NT2/D1 (cell line): ENCODE measurements around the gene RASAL2.
A peak's percentile ranks its signal among the peaks of the same experiment; 100 is the strongest.

Experiments used
- DNase-seq: peaks from one replicate; pipeline ENCODE4 v3.0.0-alpha.2; 2011; ENCODE audit warnings: low read depth, low spot score
- H3K27me3 ChIP-seq: 2 replicates; pipeline ENCODE4 v1.6.0; 2011; ENCODE audit warnings: mild to moderate bottlenecking; ENCODE audit not compliant: insufficient read length, insufficient read depth
- H3K36me3 ChIP-seq: 2 replicates; pipeline ENCODE4 v1.6.1; 2011; ENCODE audit warnings: mild to moderate bottlenecking, low read length, mixed read lengths; ENCODE audit not compliant: insufficient read depth, insufficient read length
- H3K4me1 ChIP-seq: 2 replicates; pipeline ENCODE4 v1.5.1; 2011; ENCODE audit not compliant: insufficient read depth, insufficient read length
- H3K4me3 ChIP-seq: 2 replicates; pipeline ENCODE4 v1.5.1; 2011; ENCODE audit warnings: low read depth; ENCODE audit not compliant: insufficient read length
- H3K9ac ChIP-seq: 2 replicates; pipeline ENCODE4 v1.6.0; 2011; ENCODE audit warnings: low read depth; ENCODE audit not compliant: insufficient read length
- H3K9me3 ChIP-seq: 2 replicates; pipeline ENCODE4 v1.5.1; 2011; ENCODE audit warnings: mild to moderate bottlenecking, low read length; ENCODE audit not compliant: insufficient read depth
- SUZ12 ChIP-seq: IDR thresholded peaks from 2 replicates; pipeline ENCODE4 v1.6.1; 2011; ENCODE audit not compliant: insufficient read length, insufficient read depth; ENCODE audit errors: extremely low read depth
- YY1 ChIP-seq: IDR thresholded peaks from 2 replicates; pipeline ENCODE4 v1.6.1; 2011; ENCODE audit not compliant: insufficient read length, insufficient read depth
- ZNF274 ChIP-seq: IDR thresholded peaks from 2 replicates; pipeline ENCODE4 v1.6.1; 2011; ENCODE audit warnings: mild to moderate bottlenecking, low read depth, low read length

The RASAL2 gene

GRCh38 chr1:178172939-178173338 is 79.0 kb downstream of the RASAL2 start:
- Histone ChIP-seq H3K4me3 (no peak overlapping the region), H3K36me3 (no peaks in the 10 kb centered on the region), H3K9ac (no peak overlapping the region), H3K27me3 (no peaks in the 10 kb centered on the region), H3K9me3 (no peaks in the 10 kb centered on the region), H3K4me1 (no peaks in the 10 kb centered on the region)
- DNase-seq = no peak
- TF ChIP-seq YY1 = no peak
- no peak for TF ChIP-seq SUZ12
- no peak for TF ChIP-seq ZNF274

DNA sequence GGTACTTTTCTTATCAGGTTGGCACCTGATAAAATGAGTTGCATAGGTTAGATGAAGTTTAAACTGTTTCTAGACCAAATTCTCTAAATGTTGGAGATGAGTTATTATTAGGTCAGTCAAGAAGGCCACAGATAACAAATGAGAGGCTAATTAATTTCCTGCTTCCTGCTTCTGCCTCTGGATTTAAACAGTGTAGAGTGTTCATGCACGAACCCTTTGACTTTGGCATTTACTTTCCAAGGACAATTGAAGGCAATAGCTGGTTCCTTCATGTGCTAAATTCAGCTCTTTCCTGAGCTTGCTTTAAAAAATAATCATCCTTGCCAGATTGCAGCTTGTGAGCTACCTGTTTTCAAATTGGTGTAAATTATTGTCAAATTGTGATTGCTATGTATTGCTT is 80.6 kb downstream of the RASAL2 start:
- no peak overlapping the region for H3K9ac ChIP-seq
- no peak for DNase-seq
- no peaks in the 10 kb centered on the region for H3K27me3 ChIP-seq
- no peaks in the 10 kb centered on the region for H3K4me1 ChIP-seq
- TF ChIP-seq ZNF274 (no peak), SUZ12 (no peak), YY1 (no peak)
- no peaks in the 10 kb centered on the region for H3K9me3 ChIP-seq
- H3K4me3 ChIP-seq = no peak overlapping the region
- H3K36me3 ChIP-seq = no peaks in the 10 kb centered on the region

DNA sequence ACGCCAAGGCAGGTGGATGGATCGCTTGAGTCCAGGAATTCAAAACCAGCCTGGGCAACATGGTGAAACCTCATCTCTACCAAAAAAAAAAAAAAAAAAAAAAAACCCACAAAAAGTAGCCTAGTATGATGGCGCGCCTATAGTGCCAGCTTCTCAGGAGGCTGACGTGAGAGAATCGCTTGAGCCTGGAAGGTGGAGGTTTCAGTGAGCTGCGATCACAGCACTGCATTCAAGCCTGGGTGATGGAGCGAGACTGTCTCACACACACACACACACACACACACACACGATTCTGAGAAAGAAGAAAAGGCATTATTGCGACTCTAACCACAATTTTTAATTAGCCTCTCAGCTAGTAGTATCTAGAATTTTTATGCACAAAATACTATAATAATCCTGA is 86.5 kb downstream of the RASAL2 start:
- Histone ChIP-seq H3K27me3 (no peaks in the 10 kb centered on the region), H3K4me3 (no peak overlapping the region), H3K4me1 (no peaks in the 10 kb centered on the region), H3K9ac (no peak overlapping the region), H3K9me3 (no peaks in the 10 kb centered on the region), H3K36me3 (no peaks in the 10 kb centered on the region)
- no peak for DNase-seq
- TF ChIP-seq ZNF274 = no peak
- TF ChIP-seq SUZ12 = no peak
- TF ChIP-seq YY1 = no peak

DNA sequence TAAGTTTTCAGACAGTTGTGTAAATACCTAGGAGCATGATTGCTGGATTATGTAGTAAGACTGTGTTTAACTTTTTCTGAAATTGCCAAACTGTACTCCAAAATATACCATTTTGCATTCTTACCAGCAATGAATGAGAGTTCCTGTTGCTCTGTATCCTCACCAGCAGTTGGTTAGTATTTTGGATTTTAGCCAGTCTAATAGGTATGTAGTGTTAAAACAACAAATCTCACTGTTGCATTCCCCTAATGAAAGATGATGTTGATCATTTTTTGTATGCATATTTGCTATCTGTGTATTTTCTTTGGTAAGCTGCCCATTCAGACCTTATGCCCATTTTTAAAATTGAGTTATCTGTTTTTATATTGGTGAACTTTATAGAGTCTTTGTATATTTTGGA is 89.9 kb downstream of the RASAL2 start:
- no peaks in the 10 kb centered on the region for H3K36me3 ChIP-seq
- no peak for DNase-seq
- no peaks in the 10 kb centered on the region for H3K9me3 ChIP-seq
- H3K4me3 ChIP-seq = no peak overlapping the region
- H3K4me1 ChIP-seq = no peaks in the 10 kb centered on the region
- no peak for TF ChIP-seq SUZ12
- TF ChIP-seq ZNF274 = no peak
- no peak for TF ChIP-seq YY1
- no peaks in the 10 kb centered on the region for H3K27me3 ChIP-seq
- H3K9ac ChIP-seq = no peak overlapping the region

GRCh38 chr1:178188306-178188705 is 94.4 kb downstream of the RASAL2 start:
- Histone ChIP-seq H3K4me1 (no peaks in the 10 kb centered on the region), H3K27me3 (no peaks in the 10 kb centered on the region), H3K9ac (no peak overlapping the region), H3K4me3 (no peak overlapping the region), H3K36me3 (no peaks in the 10 kb centered on the region), H3K9me3 (no peaks in the 10 kb centered on the region)
- DNase-seq = no peak
- no peak for TF ChIP-seq ZNF274
- TF ChIP-seq YY1 = no peak
- TF ChIP-seq SUZ12 = no peak

DNA sequence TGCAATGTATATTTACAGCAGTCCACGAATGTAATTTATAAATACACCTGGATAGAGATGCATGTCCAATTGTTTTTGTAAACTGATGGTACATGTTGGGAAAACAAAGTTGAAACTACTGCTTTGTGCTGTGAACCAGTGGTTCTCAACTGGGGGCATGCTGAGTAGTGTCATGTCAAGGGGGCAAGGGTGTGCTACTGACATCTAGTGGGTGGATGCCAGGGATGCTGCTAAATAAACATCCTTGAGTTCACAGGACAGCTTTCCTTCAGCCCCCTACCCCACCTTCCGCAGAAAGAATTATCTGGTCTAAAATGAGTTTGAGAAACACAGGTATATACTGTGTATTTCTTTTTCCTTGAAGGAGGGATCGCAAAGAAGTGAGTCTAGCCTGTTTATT is 95.9 kb downstream of the RASAL2 start:
- DNase-seq = peak; percentile 78
- H3K9ac ChIP-seq = no peak overlapping the region
- no peak overlapping the region for H3K4me3 ChIP-seq
- TF ChIP-seq SUZ12 = no peak
- TF ChIP-seq YY1 = no peak
- TF ChIP-seq ZNF274 = no peak
- no peaks in the 10 kb centered on the region for H3K36me3 ChIP-seq
- H3K9me3 ChIP-seq = no peaks in the 10 kb centered on the region
- H3K27me3 ChIP-seq = no peaks in the 10 kb centered on the region
- H3K4me1 ChIP-seq = no peaks in the 10 kb centered on the region

DNA sequence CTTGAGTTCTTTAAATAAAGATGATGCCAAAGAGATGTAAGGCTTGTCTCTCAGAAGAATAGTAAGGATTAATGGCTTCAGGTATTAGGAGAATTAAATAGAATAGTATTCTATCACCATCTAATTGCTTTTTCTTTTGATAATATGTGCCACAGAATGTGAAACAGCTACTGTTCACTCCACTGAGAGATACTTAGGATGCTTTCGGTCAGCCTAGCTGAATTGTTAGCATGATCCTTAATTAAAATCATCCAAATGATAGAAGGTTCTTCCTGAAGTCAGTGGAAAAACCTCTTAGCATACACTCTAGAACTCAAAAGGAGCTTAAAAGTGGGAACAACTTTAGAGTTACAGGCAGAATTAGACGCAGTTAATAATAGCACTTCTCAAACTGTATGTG is 97.0 kb downstream of the RASAL2 start:
- TF ChIP-seq ZNF274 (no peak), YY1 (no peak), SUZ12 (no peak)
- Histone ChIP-seq H3K9ac (no peak overlapping the region), H3K9me3 (no peaks in the 10 kb centered on the region), H3K27me3 (no peaks in the 10 kb centered on the region), H3K4me1 (no peaks in the 10 kb centered on the region), H3K36me3 (no peaks in the 10 kb centered on the region), H3K4me3 (no peak overlapping the region)
- no peak for DNase-seq

DNA sequence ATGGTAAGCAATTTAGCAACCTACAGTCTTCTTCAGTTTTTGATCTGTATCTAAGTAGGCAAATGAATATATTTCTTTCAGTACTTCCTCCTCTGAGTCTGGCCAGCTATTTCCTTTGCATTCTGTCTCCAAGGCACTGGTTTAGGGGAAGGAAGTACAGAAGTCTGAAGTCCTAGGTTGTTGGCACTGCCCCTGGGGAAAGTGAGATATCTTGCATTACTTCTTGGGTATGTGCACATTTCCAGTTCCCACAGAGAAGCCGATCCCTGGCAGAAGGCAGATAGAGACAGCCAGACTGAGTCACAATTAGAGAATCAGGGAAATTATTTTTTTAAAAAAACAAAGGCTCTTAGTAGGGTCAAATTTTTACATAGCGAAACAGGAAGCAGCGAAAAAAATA is 98.8 kb downstream of the RASAL2 start:
- Histone ChIP-seq H3K4me1 (no peaks in the 10 kb centered on the region), H3K4me3 (no peak overlapping the region), H3K27me3 (no peaks in the 10 kb centered on the region), H3K9me3 (peaks cover 5% of the 10 kb centered on the region; the same call in 1 of the 2 replicates), H3K9ac (no peak overlapping the region), H3K36me3 (no peaks in the 10 kb centered on the region)
- DNase-seq = no peak
- TF ChIP-seq ZNF274 (no peak), YY1 (no peak), SUZ12 (no peak)
